Dermis blood vessel endothelial cell (primary cell): ENCODE data around the gene NCBP1. TPM values are rescaled to one million over a fixed set of nuclear protein-coding genes. Genes with fewer than 3 reads are reported as not detected.
A peak's percentile ranks its signal among the peaks of the same experiment; 100 is the strongest.
"Not testable (repeated sequence)": the region's sequence is repeated elsewhere in the genome, so short reads cannot be mapped to it uniquely, and the experiment has no call there.

Experiments used
- DNase-seq: peaks from one replicate; pipeline ENCODE4 v3.0.0; 2010
- total RNA-seq: library from RNA; depleted of rRNA; stranded (reverse); fragments of >200 nt; gene quantifications from 2 replicates; pipeline ENCODE4 v1.2.3, GENCODE V29; 2014

The NCBP1 gene
- total RNA-seq, 1 donor from 2014 or later, result 42.2 TPM

DNA sequence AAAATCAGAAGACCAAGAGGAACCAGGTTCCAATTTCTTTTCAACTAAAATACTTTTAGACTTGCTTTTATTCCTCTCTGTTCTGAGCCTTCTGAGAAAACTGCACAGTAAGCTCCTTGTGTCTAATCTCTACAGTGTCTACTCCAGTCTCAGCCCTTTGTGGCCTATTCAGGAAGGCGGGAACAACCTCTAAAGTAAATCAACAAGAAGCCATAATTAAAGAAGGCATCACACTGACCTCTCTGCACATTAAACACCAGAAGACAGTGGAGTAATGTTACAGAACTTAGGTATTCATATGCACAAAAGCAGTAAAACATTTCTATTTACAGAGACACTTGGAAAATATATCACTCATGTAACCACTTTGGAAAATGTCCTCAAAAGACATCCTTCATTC, 48.6 kb downstream of the NCBP1 start:
- no peak for DNase-seq

GRCh38 chr9:97688654-97689053, 55.0 kb downstream of the NCBP1 start:
- no peak for DNase-seq

DNA sequence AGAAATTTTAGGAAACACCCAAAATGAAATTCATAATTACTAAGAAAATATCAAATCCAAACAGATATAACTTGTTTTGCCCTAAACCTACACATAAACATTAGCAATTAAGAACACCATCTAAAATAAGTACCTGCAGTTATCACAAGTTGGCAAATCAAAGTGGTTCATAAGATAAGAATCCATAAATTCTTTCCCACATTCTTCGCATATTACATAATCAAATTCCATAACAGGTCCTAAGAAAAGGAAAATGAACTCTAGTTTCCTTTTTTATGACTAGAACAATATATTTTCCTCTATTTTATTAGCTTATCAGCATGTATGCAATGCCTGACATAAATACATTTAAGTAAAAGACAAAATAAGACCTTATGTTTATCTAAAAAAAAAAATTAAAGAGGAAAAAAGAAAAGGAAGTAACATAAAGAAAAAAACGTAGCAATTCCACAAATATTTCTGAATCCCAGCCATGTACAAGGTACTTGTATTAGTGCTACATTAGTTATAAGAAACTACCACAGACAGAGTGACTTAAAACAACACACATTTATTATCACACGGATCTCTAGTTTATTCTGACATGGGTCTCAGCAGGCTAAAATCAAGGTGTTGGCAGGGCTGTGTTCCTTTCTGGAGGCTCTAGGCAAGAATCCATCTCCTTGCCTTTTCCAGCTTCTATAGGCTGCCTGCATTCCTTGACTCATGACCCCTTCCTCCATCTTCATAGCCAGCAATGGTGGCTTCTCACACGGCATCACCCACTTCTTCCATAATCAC, 56.0 kb downstream of the NCBP1 start:
- DNase-seq, result peak; percentile 79

DNA sequence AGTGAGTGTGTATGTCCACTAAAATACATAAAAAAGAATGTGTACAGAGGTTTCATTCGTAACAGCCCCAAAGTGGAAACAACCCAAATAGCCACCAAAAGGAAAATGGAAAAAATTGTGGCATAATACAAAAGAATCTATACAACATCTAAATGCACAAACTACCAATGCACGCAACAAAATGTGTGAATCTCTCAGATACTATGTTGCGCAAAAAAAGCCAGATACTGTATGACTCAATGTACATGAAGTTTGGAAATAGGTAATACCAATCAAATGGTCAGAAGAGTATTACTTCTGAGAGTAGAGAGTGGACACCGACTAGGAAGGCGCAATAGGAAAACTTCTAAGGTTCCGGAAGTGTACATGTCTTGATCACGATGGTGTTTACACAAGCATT, 61.1 kb downstream of the NCBP1 start:
- DNase-seq, result no peak

- DNase-seq, result no peak
Measured at GRCh38 chr9:97695390-97695789, 61.8 kb downstream of the NCBP1 start.

GRCh38 chr9:97695995-97696802, 62.6 kb downstream of the NCBP1 start:
- DNase-seq, result peak; percentile 44

GRCh38 chr9:97696803-97697601, 63.4 kb downstream of the NCBP1 start, which contains the start of gene XPA:
TSS of gene XPA (minus strand) at chr9:97697340. CDS start at chr9:97697292, 48 bp downstream.
- peak; percentile 97 for DNase-seq

DNA sequence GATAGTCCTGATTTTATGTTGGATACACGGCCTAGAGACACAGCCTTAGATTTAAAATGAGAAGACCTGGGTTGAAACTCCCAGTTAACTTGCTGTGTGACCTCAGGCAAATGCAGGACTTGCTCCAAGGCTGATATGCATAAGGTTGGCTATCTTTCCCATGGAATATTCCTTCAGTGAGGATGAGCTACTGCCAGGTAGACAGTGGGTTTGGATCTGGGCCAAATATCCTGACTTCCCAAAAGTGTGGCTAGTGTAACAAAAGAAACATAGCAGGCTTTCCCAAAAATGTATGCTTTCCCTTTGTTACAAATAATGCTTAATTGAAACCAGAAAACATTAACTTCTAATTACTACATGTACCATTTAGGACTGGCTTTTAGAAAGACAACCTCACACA, 64.2 kb downstream of the NCBP1 start:
- no peak for DNase-seq

GRCh38 chr9:97698865-97699264, 65.2 kb downstream of the NCBP1 start:
- no peak for DNase-seq

DNA sequence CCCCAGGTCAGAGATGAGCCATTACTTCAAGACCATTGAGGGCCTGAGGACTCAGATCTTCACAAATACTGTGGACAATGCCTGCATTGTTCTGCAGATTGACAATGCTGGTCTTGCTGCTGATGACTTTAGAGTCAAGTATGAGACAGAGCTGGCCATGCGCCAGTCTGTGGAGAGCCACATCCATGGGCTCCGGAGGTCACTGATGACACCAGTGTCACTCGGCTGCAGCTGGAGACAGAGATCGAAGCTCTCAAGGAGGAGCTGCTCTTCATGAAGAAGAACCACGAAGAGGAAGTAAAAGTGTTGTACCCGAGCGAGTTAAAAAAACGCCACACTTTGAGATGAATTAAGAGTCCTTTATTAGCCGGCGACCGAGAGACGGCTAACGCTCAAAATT, 65.7 kb downstream of the NCBP1 start:
- DNase-seq, result not testable (repeated sequence)

DNA sequence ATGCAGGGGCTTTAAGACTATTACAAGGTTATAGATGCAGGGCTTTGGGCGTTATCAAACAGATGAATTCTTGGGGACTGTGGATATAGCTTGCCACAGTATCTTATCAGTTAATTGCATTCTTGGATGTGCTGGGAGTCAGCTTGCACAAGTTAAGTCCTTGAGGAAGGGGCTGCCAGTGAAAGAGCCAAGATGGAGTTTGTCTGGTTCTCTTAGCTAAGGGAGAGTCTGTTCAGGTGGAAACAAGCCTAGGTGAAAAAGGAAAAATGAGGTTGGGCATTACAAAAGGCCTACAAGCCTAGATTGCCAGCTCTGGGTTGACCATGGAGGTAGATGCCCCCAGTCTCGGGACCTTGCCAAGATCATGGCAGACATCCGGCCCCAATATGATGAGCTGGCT, 66.2 kb downstream of the NCBP1 start:
- not testable (repeated sequence) for DNase-seq

GRCh38 chr9:97703437-97704344, 70.1 kb downstream of the NCBP1 start:
- DNase-seq, result peak; percentile 76

DNA sequence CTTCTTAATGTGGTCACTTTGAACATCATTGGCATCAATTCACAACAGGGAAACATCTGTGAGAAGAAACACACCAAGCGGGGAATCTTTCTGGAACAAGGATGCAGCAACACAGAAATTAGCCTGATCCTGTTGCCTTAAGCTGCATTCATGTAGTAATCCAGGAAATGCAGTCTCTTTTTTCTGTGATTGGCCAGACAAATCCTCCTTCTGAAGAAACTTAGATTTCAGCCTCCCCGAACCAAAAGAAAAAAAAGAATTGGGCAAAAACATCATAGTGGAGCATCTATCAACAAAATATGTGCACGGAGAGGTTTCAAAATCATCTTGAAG, 70.7 kb downstream of the NCBP1 start:
- no peak for DNase-seq

DNA sequence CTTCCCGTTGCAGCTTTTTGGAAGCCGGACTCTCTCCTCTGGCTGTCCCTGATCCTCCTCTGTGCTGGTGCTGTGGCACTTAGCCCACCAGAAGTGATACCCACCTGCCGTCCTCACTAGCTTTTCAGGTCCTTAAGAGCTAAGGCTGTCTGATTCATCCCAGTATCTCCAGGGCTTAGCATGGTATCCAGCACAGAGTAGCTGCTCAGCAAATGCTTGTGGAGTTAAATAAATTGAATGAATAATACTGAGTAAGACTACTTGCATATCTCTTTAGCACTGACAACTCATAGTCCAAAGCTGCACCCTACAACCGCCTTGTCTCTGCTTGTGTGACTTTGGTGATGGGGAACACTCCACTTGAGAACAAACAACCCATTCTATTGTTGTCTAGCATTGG, 71.2 kb downstream of the NCBP1 start:
- no peak for DNase-seq

GRCh38 chr9:97705354-97705950, 71.8 kb downstream of the NCBP1 start:
- DNase-seq, result no peak

- no peak for DNase-seq
Measured at GRCh38 chr9:97706246-97706645, 72.6 kb downstream of the NCBP1 start.

DNA sequence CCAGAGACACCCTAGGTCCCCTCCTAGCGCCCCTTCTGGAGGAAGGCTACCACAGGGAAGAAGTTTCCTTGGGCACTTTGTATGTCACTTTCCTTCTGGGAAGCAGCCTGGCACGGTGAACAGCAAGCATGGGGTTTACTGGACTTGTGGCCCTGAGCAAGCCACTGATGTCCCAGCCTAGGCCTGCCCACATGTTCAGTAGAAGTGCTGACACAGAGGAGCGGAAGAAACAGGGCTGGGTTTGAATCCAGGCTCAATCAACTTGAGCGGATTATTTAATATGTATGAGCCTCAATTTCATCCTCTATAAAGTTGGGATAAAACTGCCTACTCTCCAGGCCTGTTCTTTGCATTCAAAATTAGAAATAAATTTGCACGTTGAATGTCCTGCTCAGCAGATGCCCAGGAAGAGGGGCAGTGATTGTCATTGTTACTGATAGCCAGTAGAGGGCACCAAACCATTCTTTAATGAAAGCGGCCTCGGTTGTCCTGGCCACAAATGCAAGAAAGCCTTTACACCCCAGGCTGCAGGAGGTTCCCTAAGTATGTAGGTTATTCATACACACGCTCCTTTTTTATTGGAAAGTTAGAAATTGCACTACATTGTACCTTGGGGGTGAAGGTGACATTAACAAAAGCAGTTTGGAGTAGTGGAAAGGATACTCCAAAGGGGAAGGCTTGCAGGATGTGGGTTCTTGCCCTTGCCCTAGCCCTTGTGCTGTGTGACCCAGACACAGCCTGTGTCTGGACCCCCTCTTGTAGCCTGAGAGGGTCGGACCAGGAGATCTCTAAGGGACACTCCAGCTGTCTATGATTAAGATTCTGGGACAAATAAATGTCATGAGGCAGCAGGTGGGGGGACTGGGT, 77.0 kb downstream of the NCBP1 start:
- DNase-seq, result peak; percentile 85

- DNase-seq, result no peak
Measured at GRCh38 chr9:97711223-97711626, 77.6 kb downstream of the NCBP1 start.

GRCh38 chr9:97714435-97714834, 80.8 kb downstream of the NCBP1 start:
- no peak for DNase-seq

GRCh38 chr9:97717866-97718265, 84.2 kb downstream of the NCBP1 start:
- no peak for DNase-seq

GRCh38 chr9:97721396-97721795, 87.8 kb downstream of the NCBP1 start:
- no peak for DNase-seq
